HUDEP-2 (cell line): ENCODE measurements around the gene STAP2.

ENCODE experiments used
- DNase-seq, 76 experiments: peaks; one replicate each; lab custom pipeline; 2025; ENCODE audit not compliant: unreplicated experiment in 76 of 76; lab: John Stamatoyannopoulos, UW

STAP2 gene

GRCh38 chr19:4328991-4329681 is 9.5 kb downstream of the STAP2 start:
- peak in 50 of 76 experiments; percentile 14 to 67 (median 50) for DNase-seq

- peak; percentile 59 to 100 (median 98) for DNase-seq
These were observed 10.2 kb downstream of the STAP2 start for GRCh38 chr19:4328243-4328990.

GRCh38 chr19:4327877-4328242 is 10.8 kb downstream of the STAP2 start:
- DNase-seq, result peak in 3 of 76 experiments; percentile 97 to 100 (median 99)

GRCh38 chr19:4327252-4327876 is 11.3 kb downstream of the STAP2 start:
- peak in 75 of 76 experiments; percentile 78 to 100 (median 96) for DNase-seq

GRCh38 chr19:4326837-4327251 is 11.8 kb downstream of the STAP2 start:
- DNase-seq, result peak in 46 of 76 experiments; percentile 13 to 67 (median 44)

GRCh38 chr19:4326215-4326836 is 12.3 kb downstream of the STAP2 start:
- DNase-seq, result no peak

- DNase-seq, result no peak
These were observed 14.4 kb downstream of the STAP2 start for GRCh38 chr19:4324228-4324627.

- DNase-seq, result no peak
These were observed 14.9 kb downstream of the STAP2 start for GRCh38 chr19:4323692-4324091.

- DNase-seq, result no peak
These were observed 15.5 kb downstream of the STAP2 start for GRCh38 chr19:4322942-4323665.

GRCh38 chr19:4320419-4320818 is 18.2 kb downstream of the STAP2 start:
- DNase-seq, result no peak

- DNase-seq, result no peak
These were observed 19.4 kb downstream of the STAP2 start for GRCh38 chr19:4319067-4319718.

GRCh38 chr19:4318460-4318859 is 20.2 kb downstream of the STAP2 start:
- DNase-seq, result no peak

GRCh38 chr19:4316956-4317355 is 21.7 kb downstream of the STAP2 start:
- no peak for DNase-seq

GRCh38 chr19:4313847-4314490 is 24.7 kb downstream of the STAP2 start:
- no peak for DNase-seq

GRCh38 chr19:4310247-4311121 is 28.1 kb downstream of the STAP2 start:
- DNase-seq, result peak in 10 of 76 experiments; percentile 7 to 31 (median 21)

GRCh38 chr19:4305659-4306058 is 33.0 kb downstream of the STAP2 start:
- no peak for DNase-seq

- DNase-seq, result no peak
These were observed 33.4 kb downstream of the STAP2 start for GRCh38 chr19:4305257-4305612.

- peak in 43 of 76 experiments; percentile 10 to 71 (median 39) for DNase-seq
These were observed 33.9 kb downstream of the STAP2 start, which contains the start of gene FSD1 for GRCh38 chr19:4304538-4305256. Gene FSD1, plus strand, starts transcription at chr19:4304598. Its CDS starts 149 bp downstream, at chr19:4304747.
